OCI-M1 (cell line): ENCODE measurements around the gene FAM3B.

ENCODE experiments used
- DNase-seq: peaks from one replicate; lab custom pipeline; 2025; lab: John Stamatoyannopoulos, UW

Gene FAM3B

GRCh38 chr21:41397471-41397891 is 80.9 kb downstream of the FAM3B start:
- no peak for DNase-seq

GRCh38 chr21:41398251-41398650 is 81.7 kb downstream of the FAM3B start:
- no peak for DNase-seq

- DNase-seq: no peak
Observed at GRCh38 chr21:41398831-41399230, 82.2 kb downstream of the FAM3B start.

GRCh38 chr21:41399246-41399800 is 82.7 kb downstream of the FAM3B start:
- no peak for DNase-seq

GRCh38 chr21:41402231-41402630 is 85.6 kb downstream of the FAM3B start:
- DNase-seq: no peak

- DNase-seq: no peak
Observed at GRCh38 chr21:41402796-41403195, 86.2 kb downstream of the FAM3B start.

- no peak for DNase-seq
Observed at GRCh38 chr21:41403331-41403730, 86.7 kb downstream of the FAM3B start.

- DNase-seq: no peak
Observed at GRCh38 chr21:41403966-41404365, 87.4 kb downstream of the FAM3B start.

GRCh38 chr21:41405321-41405720 is 88.7 kb downstream of the FAM3B start:
- DNase-seq: no peak

GRCh38 chr21:41406340-41406739 is 89.7 kb downstream of the FAM3B start:
- no peak for DNase-seq
